ENCODE data around the gene SYNPO2L.
A peak's percentile ranks its signal among the peaks of the same experiment; 100 is the strongest.
"Not testable (repeated sequence)": the region's sequence is repeated elsewhere in the genome, so short reads cannot be mapped to it uniquely, and the experiment has no call there.

SYNPO2L gene

DNA sequence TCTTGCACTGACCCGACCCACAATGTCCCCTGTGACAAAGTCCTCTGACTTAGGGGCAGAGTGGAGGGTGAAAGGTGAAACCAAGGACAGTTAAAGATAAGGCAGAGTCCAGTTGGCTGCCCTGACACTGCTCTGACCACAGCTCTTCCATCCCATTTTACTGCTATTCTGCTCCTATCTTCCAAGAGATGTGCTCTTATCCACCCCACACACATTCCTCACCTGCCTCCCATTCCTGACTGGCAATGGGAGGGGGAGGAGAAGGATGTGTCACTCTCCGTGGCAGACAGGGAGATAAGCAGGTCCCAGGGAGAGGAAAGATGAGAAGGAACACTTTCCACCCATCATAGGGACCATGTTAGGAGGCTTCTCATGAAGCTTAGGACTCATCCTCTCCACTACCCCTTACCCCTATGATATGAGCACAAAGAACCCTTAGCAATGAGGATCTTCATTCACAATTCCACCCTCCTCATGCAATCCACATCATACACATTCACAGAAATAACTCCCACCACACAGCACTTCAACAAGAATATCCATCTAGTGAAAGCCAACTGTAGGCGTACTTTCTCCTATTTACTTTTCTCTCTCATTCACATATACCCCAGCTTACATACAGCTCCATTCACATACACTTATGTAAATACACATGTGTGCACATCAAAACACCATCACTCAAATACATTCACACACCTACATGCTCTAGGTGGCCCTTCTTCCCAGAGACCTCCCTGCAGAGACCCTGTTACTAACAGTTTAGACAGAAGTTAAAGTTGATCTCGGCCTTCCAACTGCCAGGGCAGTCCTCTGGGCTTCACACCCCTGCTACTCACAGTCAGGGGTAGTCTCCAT is 6.6 kb downstream of the SYNPO2L start:
- no peak for DNase-seq

DNA sequence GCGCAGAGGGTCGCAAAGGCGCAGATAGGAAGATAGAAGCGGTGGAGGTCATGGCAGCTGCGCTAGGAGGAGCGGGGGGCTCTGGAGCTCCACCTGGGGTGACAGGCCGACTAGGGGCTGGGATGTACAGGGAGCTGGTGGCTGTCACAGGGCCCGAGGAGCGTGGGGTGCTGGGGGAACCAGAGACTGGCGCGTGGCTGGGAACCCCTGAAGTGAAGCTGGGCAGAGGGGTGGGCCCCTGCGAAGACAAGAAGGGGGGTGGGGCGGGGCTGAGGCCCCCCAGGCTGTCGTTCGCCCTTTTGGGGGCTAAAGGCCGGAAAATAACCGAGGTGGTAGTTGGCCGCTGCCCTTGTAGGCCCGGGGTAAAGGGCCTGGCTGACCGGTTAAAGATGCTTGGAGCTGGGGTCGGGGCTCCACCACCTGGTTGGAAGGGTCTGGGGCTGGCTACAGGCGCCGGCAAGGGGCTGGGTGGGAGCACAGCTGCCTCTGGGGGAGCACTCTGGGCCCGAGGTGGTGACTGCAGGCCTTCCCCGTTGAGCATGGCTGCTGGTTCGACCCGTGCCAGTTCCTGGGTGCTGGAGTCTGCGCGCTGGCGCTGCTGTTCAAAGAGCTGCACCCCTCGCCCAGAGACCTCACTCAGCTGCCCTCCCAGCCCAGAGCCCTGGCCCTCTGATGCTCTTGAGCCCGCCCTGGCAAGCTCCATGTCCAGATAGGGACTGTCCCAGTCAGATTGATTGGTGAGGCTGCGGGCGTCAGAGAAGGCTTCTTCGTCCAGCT is 7.8 kb downstream of the SYNPO2L start:
- no peak for DNase-seq

DNA sequence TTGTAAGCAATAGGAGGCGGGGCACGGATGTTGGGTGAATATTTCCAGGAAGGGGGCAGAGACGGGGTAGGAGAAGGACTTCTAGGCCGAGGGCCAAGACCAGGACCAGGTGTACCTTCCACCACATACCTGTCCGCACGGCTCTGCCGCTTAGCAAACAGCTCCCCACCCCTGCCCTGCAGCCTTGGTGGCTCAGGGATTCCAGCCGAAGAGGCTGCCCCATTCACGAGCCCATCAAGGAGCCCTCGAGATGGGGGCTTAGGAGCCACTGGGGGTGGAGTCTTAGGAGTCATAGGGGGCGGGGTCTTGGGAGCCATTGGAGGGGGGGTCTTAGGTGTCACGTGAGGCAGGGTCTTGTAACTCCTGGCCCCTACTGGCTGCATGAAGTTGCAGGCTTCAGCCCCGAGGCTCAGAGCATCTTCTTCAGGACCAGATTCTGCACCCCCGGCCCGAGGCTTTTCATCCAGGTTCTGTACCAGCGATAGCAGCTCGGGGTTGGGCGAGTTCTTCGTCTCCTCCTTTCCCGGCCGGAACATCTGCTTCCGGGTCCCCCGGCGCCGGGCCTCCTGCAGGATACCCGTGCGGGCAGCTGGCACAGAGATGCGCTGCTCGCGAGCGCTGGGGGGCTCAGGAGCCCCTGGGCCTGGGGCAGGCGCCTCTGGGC is 8.5 kb downstream of the SYNPO2L start:
- no peak for DNase-seq

DNA sequence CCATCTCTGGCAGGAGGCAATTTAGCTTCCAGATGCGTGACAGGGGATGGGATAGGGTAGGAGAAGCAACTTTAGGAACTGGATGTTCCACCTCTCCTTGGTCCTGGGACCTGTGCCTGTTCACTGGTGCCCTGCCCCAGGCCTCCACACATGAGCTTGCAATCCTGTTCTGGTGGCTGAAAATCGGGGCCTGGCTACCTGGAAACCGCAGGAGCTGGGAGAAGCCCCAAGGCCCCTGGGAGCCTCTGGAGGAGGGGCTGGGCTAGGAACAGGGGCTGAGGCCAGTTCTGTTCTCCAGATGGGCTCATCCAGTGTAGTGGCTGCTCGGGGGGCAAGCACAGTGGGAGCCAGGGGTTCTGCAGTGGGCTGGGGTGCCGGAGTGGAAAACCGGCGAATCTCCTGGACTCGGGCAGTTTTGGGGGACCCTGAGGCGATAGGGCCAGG is 9.2 kb downstream of the SYNPO2L start:
- DNase-seq, result no peak

DNA sequence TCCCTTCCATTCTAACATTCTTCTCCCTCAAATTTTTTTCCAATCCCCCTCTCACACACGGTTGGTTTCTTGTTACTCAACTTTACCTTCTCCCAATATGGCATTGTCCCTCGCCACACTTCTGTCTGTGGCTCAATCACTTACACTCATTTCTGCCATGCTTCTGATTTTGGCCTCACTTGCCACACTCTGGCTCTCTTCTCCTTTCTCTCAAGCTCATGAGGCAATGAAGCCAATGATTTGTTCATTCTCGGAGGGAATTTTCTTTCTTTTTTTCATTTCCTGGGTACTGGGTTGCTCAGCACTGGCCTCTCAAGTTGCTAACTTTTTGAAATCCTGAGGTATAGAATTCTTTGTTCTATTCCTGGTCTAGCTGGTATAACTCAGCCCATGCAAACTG is 10.6 kb downstream of the SYNPO2L start:
- DNase-seq, result no peak

DNA sequence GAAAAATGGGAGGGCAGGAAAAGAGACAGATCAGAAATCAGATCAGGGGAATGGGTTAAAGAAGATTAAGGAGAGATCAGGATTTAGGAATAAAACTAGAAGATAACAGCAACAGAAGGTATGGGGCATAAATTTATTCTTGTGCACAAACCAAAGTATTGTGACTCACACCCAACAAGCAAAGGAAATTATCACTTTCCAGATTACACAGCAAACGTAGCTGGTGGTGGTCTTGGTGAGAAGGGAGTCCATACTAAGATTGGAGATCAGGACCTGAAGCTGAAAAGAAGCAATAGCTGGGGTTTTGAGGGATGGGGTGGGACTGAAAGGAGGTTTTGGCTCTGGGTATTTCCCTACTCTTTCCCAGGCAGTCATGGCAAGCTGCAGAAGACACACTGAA is 11.1 kb downstream of the SYNPO2L start:
- DNase-seq, result no peak

DNA sequence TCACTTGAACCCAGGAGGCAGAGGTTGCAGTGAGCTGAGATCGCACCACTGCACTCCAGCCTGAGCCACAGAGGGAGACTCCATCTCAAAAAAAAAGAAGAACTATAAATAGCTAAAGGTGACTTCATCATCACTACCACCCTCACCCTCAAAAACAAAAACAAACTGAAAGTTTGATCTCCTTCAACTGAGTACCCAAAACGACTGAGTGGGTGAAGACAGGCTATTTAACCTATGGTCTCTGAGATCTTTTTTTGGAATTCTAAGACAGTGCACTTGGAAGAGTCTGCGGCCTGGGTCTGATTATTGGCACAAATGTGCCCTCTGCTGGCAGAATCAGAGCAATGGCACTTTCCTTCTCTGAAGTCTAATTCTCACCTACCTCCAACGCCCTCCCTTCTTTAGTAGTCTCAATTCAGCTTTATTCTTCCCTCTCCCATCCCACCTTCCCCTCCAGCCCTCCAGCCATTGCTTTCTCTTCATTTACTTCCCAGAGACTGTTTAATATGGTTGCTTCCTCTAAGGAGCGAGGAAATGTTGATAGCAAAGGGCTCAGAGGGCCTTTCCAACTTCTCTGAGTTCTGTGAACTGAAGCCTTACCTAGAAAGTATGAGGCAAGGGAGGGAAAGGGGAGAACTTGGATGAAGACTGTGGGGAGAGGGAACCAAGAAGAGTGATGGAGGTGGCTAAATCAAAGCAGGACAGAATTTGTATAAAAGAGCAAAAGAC is 11.7 kb downstream of the SYNPO2L start:
- DNase-seq, result peak; percentile 51

DNA sequence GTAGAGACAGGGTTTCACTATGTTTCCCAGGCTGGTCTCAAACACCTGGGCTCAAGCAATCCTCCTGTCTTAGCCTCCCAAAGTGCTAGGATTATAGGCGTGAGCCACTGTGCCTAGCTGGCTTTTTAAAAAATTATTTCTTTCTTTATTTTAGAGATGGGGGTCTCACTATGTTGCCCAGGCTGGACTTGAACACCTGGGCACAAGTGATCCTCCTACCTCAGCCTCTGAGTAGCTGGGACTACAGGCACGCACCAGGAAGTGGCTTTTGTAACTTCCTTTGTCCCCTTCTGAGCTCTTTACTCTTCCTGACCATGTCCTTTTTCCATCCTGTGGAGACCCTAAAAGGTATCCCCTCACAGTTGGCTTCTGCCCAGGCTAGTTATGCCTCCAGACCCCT is 12.5 kb downstream of the SYNPO2L start:
- DNase-seq, result no peak

DNA sequence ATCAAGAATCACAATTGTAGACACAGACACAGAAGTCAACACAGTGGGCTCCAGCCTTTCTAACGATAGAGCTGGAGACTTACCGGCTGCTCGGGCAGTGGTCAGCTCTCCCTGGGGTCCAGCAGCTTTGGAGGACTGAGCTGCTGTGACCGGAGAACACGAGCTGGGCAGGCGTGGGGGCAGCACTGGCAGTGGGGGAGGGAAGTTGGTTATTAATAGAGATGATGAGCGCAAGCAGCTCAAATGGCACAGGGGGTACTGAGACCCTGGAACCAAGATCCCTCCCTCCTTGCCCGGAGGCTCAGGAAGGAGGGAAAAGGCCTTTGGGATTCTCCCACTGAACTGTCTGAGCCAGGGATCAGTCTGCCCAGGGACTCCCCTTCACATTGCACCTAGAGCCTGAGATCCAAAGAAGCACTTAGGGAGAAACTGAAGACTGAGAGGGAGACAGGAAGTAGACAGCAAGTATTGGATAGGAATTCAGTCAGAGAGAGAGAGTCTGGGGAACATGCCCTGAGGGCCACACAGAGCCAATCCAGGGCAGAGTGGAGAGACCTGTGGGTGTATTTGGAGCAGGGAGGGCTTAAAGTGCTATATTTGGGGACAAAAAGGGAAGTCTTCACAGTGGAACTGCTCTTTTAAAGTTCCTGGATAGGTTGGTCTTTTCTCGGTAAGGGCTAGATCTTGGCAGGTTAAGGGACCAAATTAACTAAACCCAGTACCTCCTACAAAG is 14.3 kb downstream of the SYNPO2L start, which contains the start of gene MYOZ1:
MYOZ1 (minus strand) TSS at position 147 of the 733 bp plus-strand sequence. CDS start 1,457 bp downstream, outside the sequence.
- DNase-seq, result no peak

DNA sequence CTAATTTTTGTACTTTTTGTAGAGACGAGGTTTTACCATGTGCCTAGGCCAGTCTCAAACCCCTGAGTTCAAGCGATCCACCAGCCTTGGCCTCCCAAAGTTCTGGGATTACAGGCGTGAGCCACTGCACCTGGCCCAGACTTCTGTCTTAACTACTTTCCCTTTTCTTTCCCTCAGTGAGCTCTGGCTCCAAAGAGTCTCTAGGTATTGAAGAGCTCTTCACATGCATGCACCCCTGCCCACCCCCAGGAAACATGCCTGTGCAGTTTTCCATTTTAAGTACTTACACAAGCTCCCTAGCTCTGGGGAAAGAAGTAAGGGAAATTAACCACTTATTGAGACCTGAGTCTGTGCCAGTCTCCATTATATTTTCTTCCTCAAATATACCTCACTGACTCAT is 16.5 kb downstream of the SYNPO2L start:
- DNase-seq, result no peak

DNA sequence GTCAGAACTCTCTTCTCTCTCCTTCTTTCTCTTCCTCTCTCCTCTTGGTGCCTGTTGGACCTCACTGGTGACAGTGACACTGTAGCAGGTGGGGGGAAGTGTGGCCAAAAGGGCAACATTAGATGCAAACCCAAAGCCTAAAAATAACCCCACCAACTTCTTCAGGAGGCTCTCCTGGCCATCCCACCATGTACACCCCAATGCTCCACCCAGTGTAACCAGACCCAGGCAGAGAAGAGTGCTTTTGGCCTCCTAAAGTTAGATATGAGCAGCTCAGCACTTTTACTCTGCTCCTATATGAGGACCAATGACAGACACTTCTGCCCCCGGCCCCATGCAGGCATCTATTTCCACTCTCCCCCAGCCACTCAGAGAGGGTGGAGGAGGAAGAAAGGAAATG is 20.0 kb downstream of the SYNPO2L start:
- no peak for DNase-seq

DNA sequence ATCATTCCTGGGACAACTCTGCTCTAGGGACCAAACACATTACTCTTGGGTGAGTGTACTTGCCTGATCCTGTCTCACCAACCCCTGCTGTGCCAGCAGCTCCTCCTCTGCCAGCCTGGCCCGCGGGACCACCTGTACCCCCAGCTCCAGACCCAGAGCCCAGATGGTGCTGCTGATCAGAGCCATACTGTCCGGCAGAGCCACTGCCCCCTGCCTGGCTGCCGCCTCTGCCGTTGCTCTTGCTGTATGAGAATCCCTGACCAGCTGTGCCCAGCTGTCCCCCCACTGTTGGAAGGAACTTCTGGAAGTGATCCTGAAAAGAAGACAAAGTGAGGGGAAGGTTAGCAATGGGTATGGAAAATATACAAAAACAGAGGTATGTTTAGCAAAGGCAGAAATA is 21.4 kb downstream of the SYNPO2L start:
- DNase-seq, result no peak

DNA sequence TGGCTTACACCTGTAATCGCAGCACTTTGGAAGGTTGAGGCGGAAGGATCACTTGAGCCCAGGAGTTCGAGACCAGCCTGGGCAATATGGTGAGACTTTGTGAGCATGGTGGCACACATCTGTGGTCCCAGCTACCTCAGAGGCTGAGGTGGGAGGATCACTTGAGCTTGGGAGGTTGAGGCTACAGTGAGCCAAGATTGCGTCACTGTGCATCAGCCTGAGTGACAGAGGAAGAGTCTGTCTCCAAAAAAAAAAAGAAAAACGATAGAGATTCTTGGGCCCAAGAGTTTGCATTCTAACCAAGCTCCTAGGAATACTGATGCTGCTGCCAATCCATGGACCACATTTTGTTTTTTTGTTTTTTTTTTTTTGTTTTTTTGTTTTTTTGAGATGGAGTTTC is 26.7 kb downstream of the SYNPO2L start:
- DNase-seq, result no peak

DNA sequence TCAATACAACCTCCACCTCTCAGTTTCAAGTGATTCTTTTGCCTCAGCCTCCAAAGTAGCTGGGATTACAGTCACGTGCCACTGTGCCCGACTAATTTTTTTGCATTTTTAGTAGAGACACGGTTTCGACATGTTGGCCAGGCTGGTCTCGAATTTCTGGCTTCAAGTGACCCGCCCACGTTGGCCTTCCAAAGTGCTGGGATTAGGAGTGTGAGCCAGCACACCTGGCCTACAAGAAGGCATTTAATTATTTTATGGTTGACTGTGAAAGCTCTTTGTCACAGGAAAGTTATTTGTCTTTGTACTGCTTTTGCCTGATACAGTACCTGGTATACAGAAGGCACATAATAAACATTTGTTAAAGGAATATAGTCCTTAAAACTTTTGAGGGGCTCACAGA is 27.4 kb downstream of the SYNPO2L start:
- DNase-seq, result no peak

DNA sequence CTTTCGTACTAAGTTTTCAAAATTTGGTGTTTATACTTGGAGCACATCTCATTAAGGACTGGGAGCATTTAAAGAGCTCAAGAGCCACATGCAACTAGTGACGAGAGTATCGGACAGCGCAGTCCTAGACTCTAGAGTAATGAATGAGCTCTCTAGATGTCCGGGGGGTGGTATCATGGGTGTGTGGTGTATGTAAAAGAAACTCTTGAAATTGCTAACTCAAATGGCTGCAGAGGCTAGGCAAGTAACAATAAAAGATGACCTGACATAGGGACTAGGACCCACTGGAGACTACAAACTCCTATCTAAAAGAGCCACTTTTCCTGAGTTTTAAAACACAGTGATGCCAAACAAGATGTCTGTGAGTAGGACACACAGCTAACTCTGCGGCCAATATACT is 28.5 kb downstream of the SYNPO2L start:
- DNase-seq, result no peak

DNA sequence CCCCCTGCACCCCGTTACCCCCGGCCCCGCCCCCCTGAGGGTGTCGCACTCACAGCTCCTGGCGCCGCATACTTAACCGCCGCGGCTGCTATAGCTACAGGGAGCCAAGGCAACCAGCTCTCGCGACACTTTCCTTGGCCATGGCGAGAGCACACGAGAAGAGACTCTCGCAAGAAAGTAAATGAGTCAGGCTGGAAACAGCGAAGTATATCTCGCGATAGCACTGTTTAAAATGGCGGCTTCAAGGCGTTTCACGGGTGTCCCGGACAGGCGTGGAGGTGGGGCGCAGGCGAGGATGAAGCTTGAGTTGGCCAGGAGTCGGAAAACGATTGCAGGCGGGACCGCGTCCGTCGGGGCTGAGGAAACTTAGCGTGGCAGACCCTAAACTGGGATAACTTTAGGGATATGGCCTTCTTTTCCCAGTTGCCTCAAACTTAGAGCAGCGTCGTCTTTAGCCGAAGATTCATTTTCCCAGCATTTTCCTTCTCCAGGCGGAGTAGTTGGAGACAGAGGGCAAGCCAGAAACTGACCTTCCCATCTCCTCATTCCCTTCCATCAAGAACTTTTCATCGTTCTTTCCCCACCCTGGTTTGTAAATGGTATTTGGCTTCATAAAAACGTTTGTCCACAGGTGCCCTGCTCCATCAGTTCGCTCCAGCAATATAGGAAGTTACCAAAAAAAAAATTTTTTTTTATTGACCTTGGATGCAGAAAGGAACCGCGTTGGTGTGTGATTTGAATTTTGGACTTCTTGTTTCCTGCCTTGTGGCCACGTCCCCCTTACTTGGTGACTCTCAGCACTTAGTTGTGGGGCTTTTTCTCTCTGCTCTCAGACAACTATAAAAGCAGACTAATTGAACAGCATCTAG is 29.7 kb downstream of the SYNPO2L start:
- peak; percentile 90 for DNase-seq

DNA sequence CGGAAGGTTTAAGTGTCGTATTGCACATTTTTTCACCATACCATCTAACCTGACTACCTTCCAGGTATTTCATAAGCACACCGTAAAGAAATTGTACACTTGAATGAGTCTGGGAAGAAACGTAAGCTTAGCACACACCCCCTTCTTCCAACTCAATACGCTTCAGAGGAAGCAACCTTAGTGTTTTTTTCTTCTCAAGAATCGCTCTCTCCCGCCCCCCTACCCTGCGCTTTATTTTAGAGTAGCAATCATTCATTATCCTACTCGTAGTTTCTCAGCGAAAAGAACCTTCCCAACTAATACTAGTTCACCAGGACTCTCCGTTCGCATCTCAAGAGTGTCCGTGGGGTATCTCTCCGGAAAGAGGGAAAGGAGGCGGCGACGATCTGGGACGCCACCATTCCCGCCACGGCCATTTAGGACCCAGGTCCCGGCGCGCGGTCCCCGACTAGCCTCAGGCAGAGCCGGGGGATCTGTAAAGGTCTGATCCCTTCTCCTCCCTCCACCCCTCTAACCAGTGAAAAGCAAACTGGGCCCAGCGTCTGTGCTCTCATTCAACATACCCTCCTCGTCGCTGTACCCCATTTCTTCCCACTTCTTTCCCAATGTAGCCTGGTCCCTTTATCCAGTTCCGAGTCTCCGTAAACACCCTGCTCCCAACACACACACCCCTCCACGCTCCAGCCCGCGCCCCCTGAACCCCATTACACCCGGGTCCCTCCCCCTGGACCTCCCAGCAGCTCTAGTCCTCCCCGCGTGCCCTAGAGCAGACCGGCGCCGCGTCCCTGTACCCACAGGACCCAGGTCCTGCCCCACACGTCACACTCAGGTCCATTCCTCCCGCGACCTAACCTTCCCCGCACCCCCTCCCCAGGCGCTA is 30.6 kb downstream of the SYNPO2L start:
- DNase-seq, result peak; percentile 12

DNA sequence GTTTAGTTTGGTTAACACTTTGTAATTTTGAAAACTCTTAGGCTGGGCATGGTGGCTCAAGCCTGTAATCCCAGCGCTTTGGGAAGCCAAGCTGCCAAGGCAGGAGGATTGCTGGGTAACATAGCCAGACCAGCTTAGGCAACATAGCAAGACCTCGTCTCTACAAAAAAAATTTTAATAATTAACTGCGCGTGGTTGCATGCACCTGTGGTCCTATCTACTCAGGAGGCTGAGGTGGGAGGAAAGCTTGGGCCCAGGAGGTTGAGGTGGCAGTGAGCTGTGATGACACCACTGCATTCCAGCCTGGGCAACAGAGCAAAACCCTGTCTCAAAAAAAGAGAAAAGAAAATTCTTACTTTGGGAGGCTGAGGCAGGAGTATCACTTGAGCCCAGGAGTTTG is 32.8 kb downstream of the SYNPO2L start:
- DNase-seq, result no peak

DNA sequence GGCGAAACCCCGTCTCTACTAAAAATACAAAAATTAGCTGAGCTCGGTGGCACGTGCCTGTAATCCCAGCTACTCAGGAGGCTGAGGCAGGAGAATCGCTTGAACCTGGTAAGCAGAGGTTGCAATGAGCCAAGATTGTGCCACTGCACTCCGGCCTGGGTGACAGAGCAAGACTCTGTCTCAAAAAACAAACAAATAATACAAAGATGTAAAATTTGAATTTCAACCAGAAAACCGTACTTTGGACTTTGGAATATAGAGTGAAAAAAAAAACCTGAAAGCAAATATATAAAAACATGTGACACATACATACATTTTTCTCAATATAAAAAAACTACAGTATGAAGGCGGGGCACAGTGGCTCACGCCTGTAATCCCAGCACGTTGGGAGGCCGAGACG is 34.9 kb downstream of the SYNPO2L start:
- not testable (repeated sequence) for DNase-seq

DNA sequence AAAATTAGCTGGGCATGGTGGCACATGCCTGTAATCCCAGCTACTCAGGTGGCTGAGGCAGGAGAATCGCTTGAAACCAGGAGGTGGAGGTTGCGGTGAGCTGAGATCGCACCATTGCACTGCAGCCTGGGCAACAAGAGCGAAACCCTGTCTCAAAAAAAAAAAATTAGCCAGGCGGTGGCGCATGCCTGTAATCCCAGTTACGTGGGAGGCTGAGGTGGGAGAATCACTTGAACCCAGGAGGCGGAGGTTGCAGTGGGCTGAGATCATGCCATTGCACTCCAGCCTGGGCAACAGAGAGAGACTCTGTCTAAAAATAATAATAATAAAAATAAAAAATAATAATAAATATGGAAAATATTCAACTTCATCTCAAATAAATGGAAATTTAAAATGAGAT is 38.7 kb downstream of the SYNPO2L start:
- not testable (repeated sequence) for DNase-seq
